GM12892 (cell line): ENCODE data around the gene SCLT1.

Experiments used
- POLR2A ChIP-seq: IDR thresholded peaks from 2 replicates; pipeline ENCODE4 v1.6.1; 2011; ENCODE audit warnings: low read depth, low read length, control low read depth
- POLR2AphosphoS5 ChIP-seq: IDR thresholded peaks from 2 replicates; pipeline ENCODE4 v1.6.1; 2011; ENCODE audit warnings: low read depth, low read length, control low read depth

DNA sequence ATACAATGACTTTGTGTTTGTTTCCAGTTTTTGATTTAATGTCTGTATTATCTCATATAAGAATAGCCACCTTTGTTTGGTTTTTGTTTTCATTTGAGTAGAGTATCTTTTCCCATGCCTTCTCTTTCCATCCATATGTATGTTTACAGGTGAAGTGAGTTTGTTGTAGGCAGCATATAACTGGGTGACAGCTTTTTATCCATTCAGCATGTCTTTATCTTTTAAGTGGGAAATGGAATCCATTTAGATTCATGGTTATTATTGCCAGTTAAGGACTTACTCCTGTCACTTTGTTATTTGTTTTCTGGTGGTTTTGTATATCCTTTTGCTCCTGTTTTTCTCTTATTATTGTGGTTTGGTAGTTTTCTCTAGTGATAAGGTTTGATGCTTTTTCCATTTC is 34.3 kb downstream of the SCLT1 start:
- TF ChIP-seq POLR2A (no peak), POLR2AphosphoS5 (no peak)
